RWPE2 (cell line): ENCODE data around the gene TBL2.
"Not testable (repeated sequence)": the region's sequence is repeated elsewhere in the genome, so short reads cannot be mapped to it uniquely, and the experiment has no call there.

Experiments
- ATAC-seq: fragments of 200-7000 bp; cut with Tn5 transposase; 3 replicates; pipeline ENCODE4 v1.9.1; 2021; ENCODE audit warnings: low read depth
- DNase-seq: peaks from one replicate; pipeline ENCODE4 v3.0.0-alpha.2; 2020; ENCODE audit warnings: low spot score
- H3K27ac ChIP-seq: fragments of 450-650 bp; 2 replicates; pipeline ENCODE4 v1.5.1; 2017; ENCODE audit warnings: mild to moderate bottlenecking; ENCODE audit not compliant: poor library complexity, severe bottlenecking
- H3K27me3 ChIP-seq: fragments of 250-450 bp; sonication (Bioruptor Pico); 2 replicates; pipeline ENCODE4 v1.5.1; 2021; ENCODE audit warnings: mild to moderate bottlenecking, moderate library complexity; ENCODE audit not compliant: insufficient read depth, poor library complexity, severe bottlenecking
- H3K36me3 ChIP-seq: fragments of 250-450 bp; sonication (Bioruptor Pico); 2 replicates; pipeline ENCODE4 v1.5.1; 2020; ENCODE audit warnings: low read depth, mild to moderate bottlenecking, moderate library complexity
- H3K4me1 ChIP-seq: fragments of 250-450 bp; sonication (Bioruptor Pico); 2 replicates; pipeline ENCODE4 v1.5.1; 2021; ENCODE audit warnings: mild to moderate bottlenecking, moderate library complexity; ENCODE audit not compliant: insufficient read depth, poor library complexity, severe bottlenecking
- H3K4me3 ChIP-seq: fragments of 250-450 bp; sonication (Bioruptor Pico); 2 replicates; pipeline ENCODE4 v1.5.1; 2021; ENCODE audit warnings: mild to moderate bottlenecking, moderate library complexity; ENCODE audit not compliant: severe bottlenecking
- H3K9me3 ChIP-seq: fragments of 250-450 bp; sonication (Bioruptor Pico); 2 replicates; pipeline ENCODE4 v1.5.1; 2021; ENCODE audit warnings: mild to moderate bottlenecking, moderate library complexity; ENCODE audit not compliant: severe bottlenecking
- CTCF ChIP-seq: fragments of 450-650 bp; IDR thresholded peaks from one replicate; pipeline ENCODE4 v1.5.1; 2017; ENCODE audit warnings: mild to moderate bottlenecking, moderate library complexity; ENCODE audit not compliant: poor library complexity, severe bottlenecking

TBL2 gene

GRCh38 chr7:73537051-73537450 lies 41.3 kb downstream of the TBL2 start:
- no peaks in the 10 kb centered on the region for H3K9me3 ChIP-seq
- ATAC-seq (no peak; the same call in 2 of the 3 replicates), DNase-seq (no peak)
- no peaks in the 10 kb centered on the region for H3K27me3 ChIP-seq
- no peak for TF ChIP-seq CTCF
- H3K4me3 ChIP-seq, result no peak overlapping the region
- H3K36me3 ChIP-seq, result peaks cover 44% of the 10 kb centered on the region
- no peaks in the 10 kb centered on the region for H3K4me1 ChIP-seq
- no peak overlapping the region for H3K27ac ChIP-seq

GRCh38 chr7:73536479-73536878 lies 41.9 kb downstream of the TBL2 start:
- no peaks in the 10 kb centered on the region for H3K9me3 ChIP-seq
- ATAC-seq (no peak), DNase-seq (no peak)
- no peaks in the 10 kb centered on the region for H3K4me1 ChIP-seq
- TF ChIP-seq CTCF, result no peak
- H3K4me3 ChIP-seq, result no peak overlapping the region
- H3K27ac ChIP-seq, result no peak overlapping the region
- no peaks in the 10 kb centered on the region for H3K27me3 ChIP-seq
- H3K36me3 ChIP-seq, result peaks cover 43% of the 10 kb centered on the region

- not testable (repeated sequence) for ATAC-seq, H3K27ac ChIP-seq, DNase-seq, H3K27me3 ChIP-seq, H3K4me3 ChIP-seq, H3K9me3 ChIP-seq, H3K4me1 ChIP-seq
- peaks cover 43% of the 10 kb centered on the region for H3K36me3 ChIP-seq
Observed at GRCh38 chr7:73535918-73536317, 42.5 kb downstream of the TBL2 start.

GRCh38 chr7:73533742-73534141 lies 44.6 kb downstream of the TBL2 start:
- Histone ChIP-seq H3K4me3 (no peak overlapping the region), H3K4me1 (no peaks in the 10 kb centered on the region), H3K9me3 (no peaks in the 10 kb centered on the region), H3K36me3 (peaks cover 26% of the 10 kb centered on the region), H3K27ac (no peak overlapping the region), H3K27me3 (no peaks in the 10 kb centered on the region)
- TF ChIP-seq CTCF, result no peak
- ATAC-seq, result no peak
- no peak for DNase-seq

- Histone ChIP-seq H3K4me1 (no peaks in the 10 kb centered on the region), H3K9me3 (no peaks in the 10 kb centered on the region), H3K36me3 (peaks cover 13% of the 10 kb centered on the region; the same call in 1 of the 2 replicates), H3K27ac (no peak overlapping the region), H3K27me3 (no peaks in the 10 kb centered on the region), H3K4me3 (no peak overlapping the region)
- ATAC-seq, result no peak
- no peak for TF ChIP-seq CTCF
- no peak for DNase-seq
Observed at GRCh38 chr7:73532224-73532623, 46.2 kb downstream of the TBL2 start.
